HG02981 (cell line): ENCODE data around the gene KEAP1.
"Not testable (repeated sequence)": the region's sequence is repeated elsewhere in the genome, so short reads cannot be mapped to it uniquely, and the experiment has no call there.

Experiments used
- ATAC-seq: cut with Tn5 transposase; IDR thresholded peaks from one replicate; pipeline ENCODE4 v1.9.1; 2021; ENCODE audit warnings: mild to moderate bottlenecking, moderate library complexity; ENCODE audit not compliant: unreplicated experiment

The KEAP1 gene

GRCh38 chr19:10500247-10500592 is 2.9 kb downstream of the KEAP1 start:
- ATAC-seq, result no peak

GRCh38 chr19:10499550-10500246 is 3.5 kb downstream of the KEAP1 start:
- no peak for ATAC-seq

- no peak for ATAC-seq
Measured at GRCh38 chr19:10497371-10497770, 5.8 kb downstream of the KEAP1 start.

GRCh38 chr19:10491472-10492047 is 11.6 kb downstream of the KEAP1 start:
- ATAC-seq, result no peak

- ATAC-seq, result no peak
Measured at GRCh38 chr19:10486551-10486950, 16.6 kb downstream of the KEAP1 start.

GRCh38 chr19:10478903-10479384 is 24.2 kb downstream of the KEAP1 start:
- no peak for ATAC-seq

- no peak for ATAC-seq
Measured at GRCh38 chr19:10478476-10478875, 24.7 kb downstream of the KEAP1 start.

GRCh38 chr19:10474962-10475451 is 28.1 kb downstream of the KEAP1 start:
- no peak for ATAC-seq

GRCh38 chr19:10473192-10473591 is 30.0 kb downstream of the KEAP1 start:
- ATAC-seq, result no peak

- no peak for ATAC-seq
Measured at GRCh38 chr19:10471909-10472308, 31.2 kb downstream of the KEAP1 start.

GRCh38 chr19:10468133-10468532 is 35.0 kb downstream of the KEAP1 start:
- no peak for ATAC-seq

- ATAC-seq, result no peak
Measured at GRCh38 chr19:10467104-10467706, 36.0 kb downstream of the KEAP1 start.

- ATAC-seq, result no peak
Measured at GRCh38 chr19:10464456-10464855, 38.7 kb downstream of the KEAP1 start.

- ATAC-seq, result no peak
Measured at GRCh38 chr19:10462557-10462956, 40.6 kb downstream of the KEAP1 start.

- ATAC-seq, result not testable (repeated sequence)
Measured at GRCh38 chr19:10462042-10462441, 41.1 kb downstream of the KEAP1 start.

- peak; percentile 89 for ATAC-seq
Measured at GRCh38 chr19:10461047-10461949, 41.9 kb downstream of the KEAP1 start.

GRCh38 chr19:10460714-10461046 is 42.5 kb downstream of the KEAP1 start:
- no peak for ATAC-seq

GRCh38 chr19:10458733-10459132 is 44.4 kb downstream of the KEAP1 start:
- ATAC-seq, result not testable (repeated sequence)

- no peak for ATAC-seq
Measured at GRCh38 chr19:10454267-10454666, 48.9 kb downstream of the KEAP1 start.

- no peak for ATAC-seq
Measured at GRCh38 chr19:10453852-10454251, 49.3 kb downstream of the KEAP1 start.
